Measurements from ENCODE around the gene TSPAN3.

The TSPAN3 gene

DNA sequence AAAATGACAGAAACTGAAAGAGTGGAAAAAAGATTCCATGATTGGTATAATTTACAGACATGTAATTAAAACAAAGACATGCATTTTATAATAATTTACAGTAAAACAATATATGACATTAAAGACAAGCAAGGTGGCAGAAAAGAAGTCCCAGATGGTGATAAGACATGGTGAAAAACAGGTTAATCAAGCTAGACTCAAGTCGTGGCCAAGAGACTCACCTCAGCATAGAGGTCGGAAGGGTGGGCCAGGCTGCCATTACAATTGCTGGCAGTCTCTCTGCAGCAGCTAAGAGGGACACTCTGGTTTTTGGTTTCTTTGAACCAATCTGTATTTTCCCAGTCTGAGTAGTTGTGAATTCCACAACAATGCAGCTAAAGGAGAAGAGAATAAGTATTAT is 18.4 kb downstream of the TSPAN3 start:
- DNase-seq (ENCODE audit: low read depth) = no peak

DNA sequence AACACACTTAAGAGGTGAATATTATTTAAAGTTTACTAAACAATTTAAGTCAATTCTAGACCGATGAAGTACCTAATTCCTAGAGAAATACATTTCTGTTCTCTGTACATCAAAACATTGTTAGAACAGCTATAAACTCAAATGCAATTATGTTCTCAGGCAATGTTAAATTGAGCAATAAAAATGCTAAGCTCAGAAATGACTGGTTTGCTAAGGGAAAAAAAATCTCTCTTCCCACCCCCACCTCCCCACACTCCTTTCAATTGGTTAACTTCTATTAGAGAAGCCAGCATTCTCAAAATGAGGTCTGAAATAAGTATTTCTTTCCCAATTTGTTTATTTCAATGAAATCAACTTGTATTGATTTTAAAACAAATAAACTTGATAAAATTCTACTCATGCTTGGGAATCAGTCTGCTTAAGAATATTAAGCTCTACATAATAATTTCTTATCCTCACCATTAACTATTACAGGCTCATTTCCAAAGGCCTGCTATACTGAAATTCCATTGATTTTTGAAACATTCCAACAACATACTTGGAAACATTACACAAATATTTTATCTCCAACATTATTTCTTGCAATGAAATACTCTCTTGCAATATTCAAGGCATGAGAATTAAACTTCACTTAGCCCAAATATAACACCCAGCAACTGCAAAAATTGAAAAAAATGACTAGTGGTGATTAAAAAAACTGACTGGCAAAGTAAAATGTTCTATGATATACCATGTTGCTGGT is 22.6 kb downstream of the TSPAN3 start:
- no peak for DNase-seq (ENCODE audit: low read depth)

DNA sequence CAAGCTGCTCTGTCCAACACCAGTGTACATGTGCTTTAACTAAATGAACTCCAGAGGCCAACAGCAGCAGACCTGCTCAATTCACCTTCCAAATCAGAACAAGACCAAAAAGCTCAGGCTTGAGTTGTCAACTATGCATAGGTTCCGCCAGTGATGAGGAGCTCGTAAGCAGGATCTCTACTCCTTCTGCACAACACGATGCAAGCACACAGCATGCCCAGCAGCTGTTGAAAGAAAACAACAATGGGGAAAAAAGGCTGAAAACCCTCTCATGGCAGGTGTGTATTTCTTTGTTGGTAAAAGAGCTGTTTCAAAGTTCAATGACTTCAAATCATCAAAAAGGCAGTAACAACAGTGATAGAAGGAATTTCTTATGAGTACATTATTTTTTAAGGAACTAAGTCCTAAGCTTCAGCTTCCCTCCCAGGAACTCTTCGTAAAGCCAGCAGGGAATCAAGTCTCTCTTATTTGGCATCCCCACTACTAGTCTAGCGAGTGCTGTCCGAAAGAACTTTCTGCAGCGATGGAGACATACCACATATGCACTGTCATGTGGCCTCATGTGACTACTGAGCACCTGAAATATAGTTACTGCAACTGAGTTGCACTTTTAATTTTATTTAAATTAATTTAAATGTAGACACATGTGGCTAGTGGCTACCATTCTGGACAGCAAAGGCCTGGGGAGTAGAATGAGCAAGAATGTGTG is 24.1 kb downstream of the TSPAN3 start:
- no peak for DNase-seq (ENCODE audit: low read depth)

DNA sequence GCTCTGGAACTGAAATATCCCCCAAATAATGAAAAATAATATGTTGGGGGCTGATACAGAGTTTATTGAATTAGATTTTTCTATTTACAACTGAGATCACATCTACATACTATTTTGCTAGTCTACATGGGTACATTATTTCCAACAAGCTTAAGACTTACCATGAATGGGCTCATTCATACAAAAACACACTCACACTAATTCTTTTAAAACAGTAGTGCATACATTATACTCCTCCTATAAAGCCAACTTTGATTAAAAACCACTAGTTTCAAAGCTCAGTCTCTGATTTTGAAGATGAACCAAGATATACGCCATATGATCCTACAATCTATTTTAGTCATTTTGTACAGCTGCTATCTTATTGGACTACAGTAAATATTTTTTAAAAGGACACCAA is 24.9 kb downstream of the TSPAN3 start:
- no peak for DNase-seq (ENCODE audit: low read depth)

DNA sequence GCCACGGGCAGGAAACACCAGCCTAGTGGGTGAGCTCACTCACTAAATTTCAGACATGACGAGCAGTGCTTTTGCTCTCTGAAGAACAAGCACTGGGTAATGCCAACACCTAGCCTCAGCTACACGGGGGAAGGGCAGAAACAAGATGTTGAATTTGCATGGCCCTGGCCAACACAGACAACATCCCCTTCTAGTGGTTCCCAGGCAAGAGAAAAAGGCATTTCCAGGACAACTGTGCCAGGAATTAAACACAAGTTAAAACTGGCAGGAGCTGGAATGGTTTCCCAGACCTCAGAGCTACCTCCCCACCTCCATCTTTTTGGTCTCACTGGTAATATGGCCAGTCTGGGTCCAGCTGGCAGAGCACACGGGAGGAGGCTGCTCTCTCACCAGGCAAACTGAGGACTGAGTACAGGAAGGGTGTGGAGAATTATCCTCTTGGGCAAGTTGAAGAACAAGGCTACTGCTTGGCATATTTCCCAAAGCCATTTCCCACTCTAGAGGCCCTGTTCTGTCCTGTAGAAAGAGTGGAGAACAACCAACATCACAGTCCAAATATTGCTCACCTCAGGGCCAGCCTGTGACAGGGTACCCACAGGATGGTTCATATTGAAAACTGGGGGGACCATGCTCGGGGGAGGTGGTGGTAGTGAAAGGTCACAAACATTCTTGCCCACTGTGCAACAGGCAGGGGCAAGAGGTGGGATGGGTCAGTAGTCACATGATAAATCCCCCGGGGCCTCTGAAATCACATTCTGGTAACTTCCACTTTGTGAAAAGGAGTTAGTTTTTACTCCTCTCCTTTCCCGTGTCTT is 26.5 kb downstream of the TSPAN3 start:
- no peak for DNase-seq (ENCODE audit: low read depth)

DNA sequence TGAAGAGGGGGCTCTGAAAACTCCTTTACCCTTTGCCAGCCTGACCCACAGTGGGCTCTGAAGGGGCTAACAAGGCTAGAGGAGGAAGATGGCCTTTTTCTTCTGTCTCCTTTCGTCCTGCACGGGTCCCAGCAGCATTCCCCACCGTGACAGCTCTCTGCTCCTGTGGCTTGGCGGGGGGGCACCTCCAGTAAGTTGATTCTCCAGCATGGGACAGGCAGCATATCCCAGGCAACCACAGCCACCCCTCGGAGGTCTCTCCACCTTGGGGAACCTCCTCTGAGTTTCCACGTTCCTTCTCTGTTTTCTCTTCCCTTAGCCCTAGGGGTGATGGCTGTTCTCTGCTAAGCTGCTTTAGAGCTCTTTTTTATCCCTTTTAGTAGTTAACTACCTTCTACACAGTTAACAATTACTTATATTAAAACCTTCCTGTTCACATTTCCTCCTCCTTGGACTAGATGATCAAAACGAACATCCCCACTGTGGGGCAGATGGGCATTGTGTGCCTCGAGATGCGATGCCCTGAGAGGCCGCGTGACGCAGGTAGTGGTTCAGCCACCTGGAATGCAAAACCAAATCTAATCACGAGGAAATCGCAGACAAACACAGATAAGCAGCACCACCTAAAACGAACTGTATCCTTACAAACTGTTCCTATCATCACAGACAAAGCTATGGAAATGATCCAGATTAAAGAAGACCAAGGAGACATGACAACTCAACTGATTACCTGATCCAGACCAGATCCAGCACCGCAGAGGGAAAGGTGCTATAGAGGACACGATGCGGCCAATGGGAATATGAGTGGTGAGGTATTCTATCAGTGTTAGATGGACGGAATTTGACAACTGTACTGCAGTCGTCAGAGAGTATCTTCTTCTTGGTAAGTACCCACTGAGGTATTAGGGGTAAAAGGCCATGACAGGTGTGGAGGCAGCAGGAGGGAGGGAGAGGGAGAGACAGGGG is 27.7 kb downstream of the TSPAN3 start:
- DNase-seq (ENCODE audit: low read depth) = no peak

DNA sequence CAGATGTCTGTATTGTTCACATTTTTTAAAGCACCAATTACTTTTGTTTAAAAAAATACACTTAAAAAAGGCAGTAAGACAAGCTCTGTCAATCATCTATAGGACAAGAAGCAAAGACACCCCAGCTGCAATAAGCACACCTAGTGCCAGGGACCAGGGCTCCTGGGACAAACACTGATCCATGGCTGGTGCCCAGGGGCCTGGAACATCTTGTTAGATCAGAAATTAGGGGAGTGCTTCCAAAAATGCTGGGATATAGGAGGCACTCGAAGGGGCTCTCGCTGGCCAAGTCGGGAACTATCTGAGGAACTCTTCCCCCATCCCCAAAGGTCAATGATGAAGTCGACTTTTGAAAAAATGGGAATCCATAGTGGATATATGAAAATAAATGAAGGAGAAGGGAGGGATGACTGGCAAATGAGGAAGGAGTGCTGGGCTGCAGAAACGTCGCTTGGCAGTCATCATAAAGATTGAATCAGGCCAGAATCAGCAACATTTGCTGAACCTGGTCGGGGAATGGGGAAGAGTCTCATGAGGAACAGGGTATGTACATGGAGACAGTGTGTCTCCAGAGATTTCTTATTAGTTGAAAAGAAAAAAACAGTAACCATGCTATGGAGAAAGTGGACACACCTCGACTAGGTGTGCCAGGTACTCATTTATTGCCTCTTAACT is 28.5 kb downstream of the TSPAN3 start:
- DNase-seq (ENCODE audit: low read depth) = no peak

DNA sequence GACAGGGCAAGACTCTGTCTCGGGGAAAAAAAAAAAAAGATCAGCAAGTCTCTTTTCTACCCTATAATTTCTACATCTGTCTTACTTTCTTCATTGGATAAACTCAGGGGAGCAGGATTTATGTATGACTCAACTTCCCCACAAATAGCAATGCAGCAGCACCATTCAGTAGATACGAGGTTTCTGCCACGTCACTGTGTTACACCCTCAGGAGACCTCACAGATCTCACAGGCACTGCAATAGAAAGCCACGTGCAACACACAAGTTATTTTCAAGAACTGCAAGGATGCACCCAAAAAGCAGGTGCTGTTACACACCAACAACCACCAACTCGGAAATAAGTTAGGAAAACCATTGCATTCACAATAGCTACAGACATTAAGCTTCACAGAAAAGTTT is 30.2 kb downstream of the TSPAN3 start:
- DNase-seq (ENCODE audit: low read depth) = no peak

DNA sequence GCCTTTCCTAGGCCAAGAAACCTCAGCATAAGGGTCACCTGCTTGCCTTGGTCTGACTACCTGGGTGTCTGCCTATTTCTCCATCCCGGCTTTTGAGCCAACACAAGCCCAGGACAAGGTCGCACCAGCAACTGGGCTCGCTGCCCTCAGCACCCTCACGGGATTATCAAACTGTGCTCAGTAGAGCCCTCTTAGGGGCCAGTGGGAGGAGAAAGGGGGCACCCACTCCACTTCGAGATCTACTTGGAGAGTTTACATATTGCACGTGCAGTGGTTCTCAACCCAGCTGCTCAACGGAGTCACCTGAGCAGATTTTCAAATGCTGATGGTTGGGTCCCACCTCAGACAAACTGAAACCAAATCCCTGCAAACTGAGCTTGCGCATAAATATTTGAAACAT is 31.1 kb downstream of the TSPAN3 start:
- DNase-seq (ENCODE audit: low read depth) = no peak

DNA sequence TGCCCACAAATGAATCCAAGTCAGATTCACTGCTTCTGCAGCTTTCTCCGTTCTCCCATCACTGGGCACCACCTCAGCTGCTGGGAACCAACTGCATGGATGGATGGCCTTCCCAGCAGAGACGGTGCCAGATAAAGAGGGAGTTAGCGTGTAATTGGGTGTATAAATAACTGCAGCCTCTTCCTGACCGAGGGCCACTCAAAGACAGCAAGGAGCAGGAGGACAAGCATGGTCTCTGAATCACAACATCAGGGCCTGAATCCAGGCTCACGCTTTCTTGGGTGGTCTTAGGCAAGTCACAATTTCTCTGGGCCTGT is 31.7 kb downstream of the TSPAN3 start:
- DNase-seq (ENCODE audit: low read depth) = no peak

DNA sequence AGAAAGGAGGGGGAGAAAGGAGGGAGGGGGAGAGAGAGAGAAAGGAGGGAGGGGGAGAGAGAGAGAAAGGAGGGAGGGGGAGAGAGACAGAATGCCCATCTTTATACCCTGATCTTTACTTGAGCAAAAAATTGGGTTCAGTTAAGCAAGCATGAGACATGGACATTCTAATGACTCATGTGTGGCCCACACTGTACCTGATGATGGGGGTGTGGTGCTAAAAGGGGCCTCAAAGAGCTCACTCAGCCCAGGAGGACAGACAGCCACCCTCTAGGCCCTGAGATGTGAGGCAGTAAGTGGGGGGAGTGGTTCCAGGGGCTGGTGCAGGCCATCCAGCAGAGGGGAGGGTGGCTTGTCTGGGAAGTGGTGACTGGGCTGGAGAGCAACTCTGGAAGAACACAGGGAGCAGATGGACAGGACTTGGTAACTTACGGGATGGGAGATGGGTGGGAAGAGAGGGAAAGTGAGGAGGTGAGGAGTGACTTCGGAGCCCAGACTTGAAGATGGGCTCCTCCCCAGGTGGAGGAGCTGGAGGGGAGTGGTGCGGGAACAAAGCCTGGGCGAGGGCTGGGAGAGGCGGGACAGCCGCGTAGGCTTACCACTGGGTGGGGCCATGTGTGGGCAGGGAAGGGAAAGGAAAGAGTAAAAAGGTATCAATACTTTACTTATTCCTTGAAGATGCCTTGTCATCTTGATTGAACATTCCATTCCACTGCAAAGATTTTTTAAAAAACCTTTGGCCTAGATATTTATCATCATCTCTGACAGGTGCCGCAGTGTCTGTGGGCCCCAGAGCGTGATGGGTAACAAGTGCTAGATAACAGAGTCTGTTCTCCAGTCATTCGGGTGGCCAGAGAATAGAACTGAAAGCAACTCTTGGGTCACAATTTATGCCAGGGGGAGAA is 32.3 kb downstream of the TSPAN3 start:
- no peak for DNase-seq (ENCODE audit: low read depth)

DNA sequence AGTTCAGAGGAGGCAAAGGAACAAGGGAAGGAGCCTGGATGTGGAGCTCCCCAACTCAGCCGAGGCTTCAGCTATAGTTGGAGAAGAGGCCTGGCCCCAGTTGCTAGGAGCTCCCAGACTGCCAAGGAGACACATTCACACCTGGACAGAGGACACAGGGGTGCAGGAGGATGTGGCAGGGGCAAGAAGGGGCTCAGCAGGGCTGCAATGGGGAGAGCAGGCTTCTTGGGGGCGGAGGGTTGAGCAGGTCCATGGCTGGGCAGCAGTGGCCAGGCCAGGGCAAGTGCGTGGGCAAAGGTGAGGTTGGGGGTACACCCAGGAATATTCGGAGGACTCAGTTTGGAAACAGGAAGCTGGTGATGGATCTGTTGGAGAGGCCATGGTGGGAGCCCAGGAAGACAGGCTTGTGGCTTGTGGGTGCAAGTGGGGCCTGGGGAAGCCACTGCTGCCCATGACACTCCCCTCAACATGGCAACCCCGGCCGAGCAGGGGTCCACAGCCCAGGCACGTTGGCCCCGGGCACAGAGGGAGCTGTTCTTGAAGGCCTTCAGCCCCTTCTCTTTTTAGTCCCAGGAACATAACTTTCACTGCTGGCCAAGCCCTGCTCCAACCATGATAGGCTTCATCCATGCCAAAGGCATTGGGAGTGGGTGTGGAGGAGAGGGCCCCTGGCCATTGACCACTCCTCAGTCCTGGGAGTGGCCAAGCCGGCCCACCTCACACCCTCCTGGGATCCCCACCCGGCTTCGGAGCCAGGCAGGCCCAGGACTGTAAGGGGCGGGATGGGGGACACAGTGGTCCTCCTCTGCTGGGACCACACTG is 33.3 kb downstream of the TSPAN3 start:
- no peak for DNase-seq (ENCODE audit: low read depth)

DNA sequence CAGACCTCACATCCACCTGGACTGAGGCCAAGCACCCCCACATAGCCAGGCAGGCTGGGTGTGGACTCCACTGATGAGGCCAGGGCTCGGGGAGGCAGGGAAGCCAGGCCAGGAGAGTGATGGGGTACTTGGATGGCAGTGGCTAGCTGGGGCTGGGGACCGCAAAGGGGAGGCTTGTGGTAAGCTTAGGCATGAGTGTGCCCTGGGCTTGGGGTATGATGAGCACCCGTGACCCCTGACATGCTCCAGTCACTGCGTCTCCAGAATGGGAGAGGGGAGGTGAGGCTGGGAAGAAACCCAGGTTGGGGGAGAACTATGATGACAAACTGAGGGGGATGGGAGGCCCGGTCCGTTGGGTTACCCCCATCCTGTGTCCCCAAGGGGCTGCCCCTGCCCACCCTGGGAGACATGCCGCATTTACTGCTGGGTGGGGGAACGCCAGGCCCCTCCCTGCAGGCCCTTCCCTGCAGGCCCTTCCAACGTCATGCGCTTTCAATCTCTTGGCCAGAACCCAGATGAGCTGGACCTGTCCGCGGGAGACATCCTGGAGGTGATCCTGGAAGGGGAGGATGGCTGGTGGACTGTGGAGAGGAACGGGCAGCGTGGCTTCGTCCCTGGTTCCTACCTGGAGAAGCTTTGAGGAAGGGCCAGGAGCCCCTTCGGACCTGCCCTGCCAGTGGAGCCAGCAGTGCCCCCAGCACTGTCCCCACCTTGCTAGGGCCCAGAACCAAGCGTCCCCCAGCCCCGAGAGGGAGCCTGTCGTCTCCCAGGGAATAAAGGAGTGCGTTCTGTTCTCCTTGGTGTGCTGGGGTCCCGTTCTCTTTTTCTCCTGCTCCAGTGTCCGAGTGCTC is 34.1 kb downstream of the TSPAN3 start:
- no peak for DNase-seq (ENCODE audit: low read depth)

DNA sequence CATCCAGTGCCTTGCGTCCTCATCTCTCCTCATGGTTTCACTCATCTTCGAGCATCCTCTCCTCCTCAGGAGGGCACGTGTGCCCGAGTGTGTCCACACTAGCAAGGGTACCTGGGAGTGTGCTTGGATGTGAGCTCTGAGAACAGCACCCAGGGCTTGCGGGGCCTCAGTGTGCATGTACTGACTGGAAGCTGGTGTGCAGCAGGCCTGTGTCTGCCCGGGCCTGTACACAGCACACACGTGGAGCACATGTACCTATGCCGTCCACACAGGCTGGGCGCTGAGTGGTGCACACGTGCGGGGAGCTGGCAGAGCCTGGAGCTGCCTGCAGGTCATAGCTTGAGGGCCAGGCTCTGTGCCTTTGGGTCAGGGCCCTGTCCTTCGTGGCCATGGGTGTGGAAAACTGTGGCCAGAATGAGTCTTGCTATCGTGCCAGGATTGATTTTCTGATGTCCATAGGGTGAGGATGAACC is 34.9 kb downstream of the TSPAN3 start:
- no peak for DNase-seq (ENCODE audit: low read depth)

DNA sequence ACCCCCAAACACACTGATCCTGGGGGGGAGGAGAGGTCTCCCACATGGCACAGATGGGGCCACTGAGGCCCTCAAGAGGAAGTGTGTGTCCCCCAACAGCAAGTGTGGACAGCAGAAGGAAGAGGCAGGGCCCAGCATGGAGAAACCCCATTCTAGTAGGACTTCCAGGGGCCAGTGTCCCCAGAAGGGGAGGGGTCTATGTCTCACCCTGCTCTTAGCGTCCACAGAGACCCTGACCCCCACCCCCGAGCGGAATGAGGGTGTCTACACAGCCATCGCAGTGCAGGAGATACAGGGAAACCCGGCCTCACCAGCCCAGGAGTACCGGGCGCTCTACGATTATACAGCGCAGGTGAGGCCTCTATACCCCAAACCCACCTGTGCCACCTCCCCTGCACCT is 35.3 kb downstream of the TSPAN3 start:
- no peak for DNase-seq (ENCODE audit: low read depth)

DNA sequence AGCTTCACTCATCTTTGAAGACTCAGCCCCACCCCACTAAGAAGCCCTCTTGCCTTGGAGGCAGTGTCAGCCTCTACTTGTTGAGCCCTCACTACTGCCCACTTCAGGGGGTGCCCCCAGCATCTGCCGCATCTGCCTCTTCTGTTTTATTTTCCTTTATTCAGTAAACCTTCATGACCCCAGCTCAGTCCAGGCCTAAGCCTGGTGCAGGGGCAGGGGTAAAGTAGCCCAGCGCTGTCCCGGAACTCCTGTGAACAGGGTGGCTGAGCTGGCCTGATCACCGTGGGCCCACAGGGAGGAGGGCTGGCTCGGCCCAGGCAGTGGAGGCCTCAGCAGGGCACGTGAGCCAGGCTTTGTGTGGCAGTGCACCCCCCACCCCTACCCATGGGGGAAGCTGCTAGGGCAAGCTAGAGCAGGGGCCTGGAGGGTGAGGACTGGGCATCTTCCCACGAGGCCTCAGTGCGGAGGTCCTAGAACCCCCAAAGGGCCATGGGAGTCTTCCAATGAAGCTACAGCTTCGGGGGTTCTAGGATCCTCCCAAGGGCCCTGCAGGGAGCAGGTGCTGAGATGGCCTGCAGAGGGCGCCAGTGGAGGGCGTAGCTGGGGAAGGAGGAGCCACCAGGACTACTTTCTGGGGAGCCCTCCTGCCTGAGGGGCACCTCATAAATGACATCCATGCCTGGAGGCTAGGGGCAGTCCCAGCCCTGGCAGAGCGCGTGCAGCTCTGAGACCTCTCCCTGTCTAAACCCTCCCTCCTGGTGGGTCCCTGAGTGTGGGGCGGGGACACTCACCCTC is 36.0 kb downstream of the TSPAN3 start:
- peak; percentile 41 for DNase-seq (ENCODE audit: low read depth)
